Neural progenitor cell (in vitro differentiated cells): ENCODE measurements around the gene FAT3.

ENCODE experiments used
- EZH2 ChIP-seq: fragments of 200-600 bp; sonication (generic); IDR thresholded peaks from 2 replicates; pipeline ENCODE4 v1.6.1; 2017; ENCODE audit warnings: antibody characterized with exemption, mild to moderate bottlenecking, moderate library complexity
- TF ChIP-seq, protein P1 (sequence below): fragments of 200-600 bp; sonication (generic); IDR thresholded peaks from 2 replicates; pipeline ENCODE4 v1.5.1; 2017; ENCODE audit warnings: antibody characterized with exemption, mild to moderate bottlenecking

DNA sequence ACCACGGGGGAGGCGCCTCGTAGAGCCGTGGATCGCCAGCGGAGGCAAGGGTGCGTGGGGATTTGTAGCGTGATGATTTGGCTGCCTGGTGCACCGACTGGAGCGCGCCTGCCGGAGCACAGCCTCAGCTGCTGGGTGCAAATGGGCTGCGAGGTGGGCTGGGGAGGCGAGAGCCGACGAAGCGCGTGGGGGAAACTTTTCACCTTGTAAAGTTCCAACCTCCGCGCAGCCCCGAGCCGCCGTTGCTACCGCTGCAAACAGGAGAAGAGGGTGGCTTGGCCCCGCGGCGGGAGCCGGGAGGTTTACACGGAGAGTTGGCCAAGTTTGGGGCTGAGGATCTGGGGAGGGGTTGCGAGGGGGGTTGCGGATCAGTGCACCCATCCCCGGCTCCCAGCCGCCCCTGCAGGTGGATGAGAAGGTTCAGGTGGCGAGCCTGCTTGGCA, 528 bp downstream of the FAT3 start:
- TF ChIP-seq, protein P1, sequence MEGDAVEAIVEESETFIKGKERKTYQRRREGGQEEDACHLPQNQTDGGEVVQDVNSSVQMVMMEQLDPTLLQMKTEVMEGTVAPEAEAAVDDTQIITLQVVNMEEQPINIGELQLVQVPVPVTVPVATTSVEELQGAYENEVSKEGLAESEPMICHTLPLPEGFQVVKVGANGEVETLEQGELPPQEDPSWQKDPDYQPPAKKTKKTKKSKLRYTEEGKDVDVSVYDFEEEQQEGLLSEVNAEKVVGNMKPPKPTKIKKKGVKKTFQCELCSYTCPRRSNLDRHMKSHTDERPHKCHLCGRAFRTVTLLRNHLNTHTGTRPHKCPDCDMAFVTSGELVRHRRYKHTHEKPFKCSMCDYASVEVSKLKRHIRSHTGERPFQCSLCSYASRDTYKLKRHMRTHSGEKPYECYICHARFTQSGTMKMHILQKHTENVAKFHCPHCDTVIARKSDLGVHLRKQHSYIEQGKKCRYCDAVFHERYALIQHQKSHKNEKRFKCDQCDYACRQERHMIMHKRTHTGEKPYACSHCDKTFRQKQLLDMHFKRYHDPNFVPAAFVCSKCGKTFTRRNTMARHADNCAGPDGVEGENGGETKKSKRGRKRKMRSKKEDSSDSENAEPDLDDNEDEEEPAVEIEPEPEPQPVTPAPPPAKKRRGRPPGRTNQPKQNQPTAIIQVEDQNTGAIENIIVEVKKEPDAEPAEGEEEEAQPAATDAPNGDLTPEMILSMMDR = no peak
- TF ChIP-seq EZH2 = no peak
